Measurements from ENCODE around the gene SEZ6L2.
A peak's percentile ranks its signal among the peaks of the same experiment; 100 is the strongest.

SEZ6L2 gene

DNA sequence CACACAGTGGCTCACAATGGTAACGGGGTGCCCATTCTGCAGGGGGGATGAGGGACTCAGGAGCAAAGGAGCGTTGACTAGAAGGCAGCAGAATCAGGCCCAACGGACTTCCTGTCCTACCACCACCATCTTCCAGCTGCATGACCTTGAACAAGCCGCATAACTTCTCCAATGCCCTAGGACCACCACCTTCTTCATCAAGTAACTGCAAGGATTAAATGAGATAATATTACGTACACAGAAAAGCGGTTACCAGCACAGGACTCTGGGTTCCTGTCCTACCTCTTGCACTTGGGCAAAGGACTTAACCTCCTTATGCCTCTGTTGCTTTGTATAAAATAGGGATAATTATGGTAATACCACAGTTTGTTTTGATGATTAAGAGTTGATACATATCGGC is 5.6 kb upstream of the SEZ6L2 start:
- Mint-ChIP-seq H3K27ac (no peak overlapping the region), H3K4me1 (ENCODE audit: low read depth in 2 of 2) (peaks cover 4 to 6% of the 10 kb centered on the region in 2 donors), H3K36me3 (ENCODE audit: insufficient read depth) (peaks cover 4% of the 10 kb centered on the region), H3K27me3 (peaks cover 0 to 11% of the 10 kb centered on the region in 2 donors), H3K9me3 (no peaks in the 10 kb centered on the region), H3K4me3 (no peak overlapping the region)
- DNase-seq, result no peak
- ATAC-seq (replicated peaks), result no peak

DNA sequence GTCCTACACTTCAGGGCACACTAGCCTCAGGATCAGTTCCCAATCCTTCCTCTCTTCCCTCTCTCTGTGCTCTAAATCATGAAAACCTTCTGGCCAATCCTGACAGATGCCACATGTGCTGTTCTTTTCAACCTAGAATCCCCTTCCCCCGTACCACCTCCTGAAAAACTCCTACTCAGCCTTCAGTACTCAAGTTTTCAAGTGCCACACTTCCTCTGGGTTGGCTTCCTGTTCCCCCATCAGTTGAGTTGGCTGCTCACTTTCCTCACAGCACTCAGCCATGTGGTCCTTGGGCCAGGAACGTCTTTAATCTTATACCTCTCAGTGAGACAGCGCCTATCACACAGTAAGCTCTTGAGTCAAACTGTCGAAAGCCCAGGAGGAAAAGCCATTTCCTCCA is 4.2 kb upstream of the SEZ6L2 start:
- H3K4me1 Mint-ChIP-seq (ENCODE audit: low read depth in 2 of 2), result peaks cover 4 to 6% of the 10 kb centered on the region in 2 donors
- no peak overlapping the region for H3K4me3 Mint-ChIP-seq
- ATAC-seq (replicated peaks) (no peak), DNase-seq (no peak)
- peaks cover 4 to 17% of the 10 kb centered on the region in 2 donors for H3K27me3 Mint-ChIP-seq
- no peak overlapping the region for H3K27ac Mint-ChIP-seq
- H3K9me3 Mint-ChIP-seq, result no peaks in the 10 kb centered on the region
- H3K36me3 Mint-ChIP-seq (ENCODE audit: insufficient read depth), result peaks cover 4% of the 10 kb centered on the region

- peak overlapping the region; percentile 57 to 65 for H3K4me3 Mint-ChIP-seq
These were observed 2.2 kb upstream of the SEZ6L2 start for GRCh38 chr16:29901607-29901945.

DNA sequence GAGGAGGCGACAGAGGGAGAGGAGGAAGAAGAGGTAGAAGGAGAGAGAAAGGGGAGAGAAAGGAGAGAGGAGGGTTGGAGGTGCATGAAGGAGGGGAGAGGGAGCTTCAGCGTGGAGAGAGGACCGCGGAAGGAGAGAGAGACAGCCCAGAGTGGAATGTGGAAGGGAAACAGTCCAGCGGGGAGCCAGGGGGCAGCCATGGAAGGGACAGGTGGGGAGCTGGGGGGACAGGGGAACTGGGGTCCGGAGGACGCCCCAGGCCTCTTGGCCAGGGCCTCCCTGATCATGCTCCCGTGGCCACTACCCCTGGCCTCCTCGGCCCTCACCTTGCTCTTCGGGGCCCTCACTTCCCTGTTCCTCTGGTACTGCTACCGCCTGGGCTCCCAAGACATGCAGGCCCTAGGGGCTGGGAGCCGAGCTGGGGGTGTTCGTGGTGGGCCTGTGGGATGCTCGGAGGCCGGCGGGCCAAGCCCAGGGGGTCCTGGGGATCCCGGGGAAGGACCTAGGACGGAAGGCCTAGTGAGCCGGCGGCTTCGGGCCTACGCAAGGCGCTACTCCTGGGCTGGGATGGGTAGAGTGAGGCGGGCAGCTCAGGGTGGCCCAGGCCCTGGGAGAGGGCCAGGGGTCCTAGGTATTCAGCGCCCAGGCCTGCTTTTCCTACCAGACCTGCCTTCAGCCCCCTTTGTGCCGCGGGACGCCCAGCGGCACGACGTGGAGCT is 1.7 kb upstream of the SEZ6L2 start:
- Mint-ChIP-seq H3K27ac (no peak overlapping the region), H3K9me3 (no peaks in the 10 kb centered on the region), H3K27me3 (peaks cover 26 to 43% of the 10 kb centered on the region in 2 donors), H3K4me3 (peak overlapping the region; percentile 68 to 77), H3K36me3 (ENCODE audit: insufficient read depth) (no peaks in the 10 kb centered on the region), H3K4me1 (ENCODE audit: low read depth in 2 of 2) (peaks cover 4 to 6% of the 10 kb centered on the region in 2 donors)
- DNase-seq (no peak), ATAC-seq (replicated peaks) (no peak)

More at GRCh38 chr16:29901607-29901945, 2.2 kb upstream of the SEZ6L2 start:
- ATAC-seq (replicated peaks) (no peak), DNase-seq (no peak)
- Mint-ChIP-seq H3K27me3 (peaks cover 22 to 37% of the 10 kb centered on the region in 2 donors), H3K4me1 (ENCODE audit: low read depth in 2 of 2) (peaks cover 4 to 6% of the 10 kb centered on the region in 2 donors), H3K9me3 (no peaks in the 10 kb centered on the region), H3K36me3 (ENCODE audit: insufficient read depth) (no peaks in the 10 kb centered on the region), H3K27ac (no peak overlapping the region)

- H3K36me3 Mint-ChIP-seq (ENCODE audit: insufficient read depth), result no peaks in the 10 kb centered on the region
- ATAC-seq (replicated peaks) (peak; percentile 87), DNase-seq (peak in 1 of 3 experiments; percentile 5)
- no peaks in the 10 kb centered on the region for H3K9me3 Mint-ChIP-seq
- H3K27ac Mint-ChIP-seq, result no peak within 1 kb of the TSS
- H3K27me3 Mint-ChIP-seq, result peaks cover 33 to 50% of the 10 kb centered on the region in 2 donors
- H3K4me1 Mint-ChIP-seq (ENCODE audit: low read depth in 2 of 2), result peaks cover 4 to 6% of the 10 kb centered on the region in 2 donors
- H3K4me3 Mint-ChIP-seq, result peak within 1 kb of the TSS; percentile 68 to 77
These were observed 945 bp upstream of the SEZ6L2 start, which contains the start of gene ASPHD1 for GRCh38 chr16:29900102-29900887. TSS of gene ASPHD1 (plus strand) at chr16:29900488. CDS start at chr16:29900972, 484 bp downstream.

DNA sequence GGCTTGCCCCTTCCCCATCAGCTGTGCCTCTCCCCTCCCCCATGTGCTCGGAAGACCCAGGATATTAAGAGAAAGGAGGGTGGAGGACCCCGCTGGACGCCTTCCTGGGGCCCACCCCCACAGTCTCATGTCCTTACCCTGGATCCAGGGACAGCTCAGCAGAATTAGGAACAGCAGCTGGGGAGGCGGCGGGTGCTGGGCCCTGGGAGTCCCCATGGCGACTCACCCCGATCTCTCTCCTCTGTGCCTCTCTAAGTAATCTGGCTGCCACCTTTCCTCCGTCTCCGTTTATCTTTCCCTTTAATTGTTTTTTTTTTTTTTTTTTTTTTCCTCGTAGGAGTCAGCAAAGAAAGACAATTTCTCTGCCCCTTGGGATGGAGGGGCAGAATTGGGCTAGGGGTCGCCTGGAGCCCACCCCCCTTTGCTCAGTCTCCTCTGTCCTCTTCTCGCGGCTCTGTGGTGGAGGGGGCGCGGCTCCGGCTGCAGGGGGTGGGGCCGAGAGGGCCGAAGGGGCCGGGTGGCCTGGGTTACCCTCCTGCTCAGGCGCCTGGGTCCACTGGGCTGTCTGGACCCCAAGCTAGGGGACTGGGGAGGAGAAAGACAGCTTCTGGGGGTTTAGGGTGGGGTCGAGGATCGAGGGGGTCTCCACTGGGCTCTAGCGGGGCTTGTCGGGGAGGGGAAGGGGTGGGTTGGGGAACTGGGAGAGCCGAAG is 390 bp downstream of the SEZ6L2 start:
- Mint-ChIP-seq H3K4me3 (no peak overlapping the region), H3K27ac (no peak overlapping the region), H3K4me1 (ENCODE audit: low read depth in 2 of 2) (peaks cover 4 to 6% of the 10 kb centered on the region in 2 donors), H3K27me3 (peaks cover 36 to 64% of the 10 kb centered on the region in 2 donors), H3K9me3 (no peaks in the 10 kb centered on the region), H3K36me3 (ENCODE audit: insufficient read depth) (no peaks in the 10 kb centered on the region)
- ATAC-seq (replicated peaks), result no peak
- no peak for DNase-seq

DNA sequence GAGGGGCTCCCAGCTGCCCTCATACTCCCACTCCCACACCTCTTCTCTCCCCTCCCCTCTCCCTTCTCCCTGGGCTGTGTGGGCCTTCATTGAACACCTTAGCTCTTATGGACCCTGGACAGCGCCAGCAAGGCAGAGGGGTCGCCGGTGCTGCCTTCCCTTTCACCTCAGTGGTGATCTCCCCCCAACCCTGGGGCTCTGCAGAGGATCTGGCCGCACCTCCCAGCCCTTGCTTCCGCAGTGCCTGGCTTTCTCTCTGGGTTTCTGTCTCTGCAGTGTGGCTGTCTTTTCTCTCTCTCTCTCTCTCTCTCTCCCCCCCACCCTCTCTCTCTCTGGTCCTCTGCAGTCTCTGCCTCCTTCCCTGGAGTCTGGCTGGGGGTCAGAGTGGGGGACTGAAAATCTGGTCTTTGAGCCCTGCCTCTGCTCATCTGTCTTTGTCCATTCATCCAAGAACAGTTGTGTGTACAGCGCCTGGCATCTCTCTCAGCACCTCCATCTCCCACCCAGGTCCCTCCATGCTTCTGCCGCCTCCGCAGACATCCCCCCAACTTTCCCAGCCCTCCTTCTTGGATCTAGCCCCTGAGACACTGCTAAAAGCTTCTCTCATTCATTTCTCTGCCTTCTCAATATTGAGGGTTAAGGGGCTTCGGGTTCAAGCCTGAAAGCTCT is 1.1 kb downstream of the SEZ6L2 start:
- Mint-ChIP-seq H3K27me3 (peaks cover 36 to 64% of the 10 kb centered on the region in 2 donors), H3K4me3 (no peak overlapping the region), H3K36me3 (ENCODE audit: insufficient read depth) (no peaks in the 10 kb centered on the region), H3K27ac (no peak overlapping the region), H3K4me1 (ENCODE audit: low read depth in 2 of 2) (peaks cover 1 to 6% of the 10 kb centered on the region in 2 donors), H3K9me3 (no peaks in the 10 kb centered on the region)
- ATAC-seq (replicated peaks), result no peak
- no peak for DNase-seq

- Mint-ChIP-seq H3K36me3 (ENCODE audit: insufficient read depth) (no peaks in the 10 kb centered on the region), H3K4me3 (no peak overlapping the region), H3K4me1 (ENCODE audit: low read depth in 2 of 2) (peaks cover 1 to 6% of the 10 kb centered on the region in 2 donors), H3K27me3 (peaks cover 36 to 65% of the 10 kb centered on the region in 2 donors), H3K9me3 (no peaks in the 10 kb centered on the region), H3K27ac (no peak overlapping the region)
- DNase-seq, result no peak
- ATAC-seq (replicated peaks), result no peak
These were observed 2.0 kb downstream of the SEZ6L2 start for GRCh38 chr16:29897333-29897732.

DNA sequence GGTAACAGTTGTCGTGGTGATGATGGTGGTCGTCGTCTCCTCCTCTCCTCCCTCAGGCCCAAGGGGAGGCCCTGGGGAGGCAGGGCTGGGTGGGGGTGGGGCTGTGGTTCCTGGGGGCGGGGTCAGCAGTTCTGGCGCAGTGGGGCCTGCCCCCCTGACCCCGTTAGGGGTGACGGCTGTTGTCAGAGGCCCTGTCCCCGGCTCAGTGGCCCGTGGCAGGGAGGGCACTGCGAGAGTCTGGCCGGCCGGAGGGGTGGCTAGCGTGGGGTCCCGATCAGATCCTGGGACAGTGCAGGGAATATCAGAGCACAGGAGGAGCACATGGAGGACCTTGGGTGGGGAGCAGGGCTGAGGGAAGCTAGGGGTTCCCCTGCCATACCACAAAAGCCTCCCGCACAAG is 2.5 kb downstream of the SEZ6L2 start:
- no peak overlapping the region for H3K4me3 Mint-ChIP-seq
- H3K4me1 Mint-ChIP-seq (ENCODE audit: low read depth in 2 of 2), result peaks cover 1 to 6% of the 10 kb centered on the region in 2 donors
- no peak for DNase-seq
- H3K9me3 Mint-ChIP-seq, result no peaks in the 10 kb centered on the region
- ATAC-seq (replicated peaks), result no peak
- peaks cover 36 to 70% of the 10 kb centered on the region in 2 donors for H3K27me3 Mint-ChIP-seq
- H3K27ac Mint-ChIP-seq, result no peak overlapping the region
- no peaks in the 10 kb centered on the region for H3K36me3 Mint-ChIP-seq (ENCODE audit: insufficient read depth)

GRCh38 chr16:29894352-29894751 is 5.0 kb downstream of the SEZ6L2 start:
- no peaks in the 10 kb centered on the region for H3K4me1 Mint-ChIP-seq (ENCODE audit: low read depth in 2 of 2)
- no peaks in the 10 kb centered on the region for H3K9me3 Mint-ChIP-seq
- peaks cover 36 to 62% of the 10 kb centered on the region in 2 donors for H3K27me3 Mint-ChIP-seq

GRCh38 chr16:29893553-29893952 is 5.8 kb downstream of the SEZ6L2 start:
- H3K4me3 Mint-ChIP-seq, result no peak overlapping the region
- peaks cover 32 to 62% of the 10 kb centered on the region in 2 donors for H3K27me3 Mint-ChIP-seq
- H3K27ac Mint-ChIP-seq, result no peak overlapping the region
- no peak for DNase-seq
- no peaks in the 10 kb centered on the region for H3K36me3 Mint-ChIP-seq (ENCODE audit: insufficient read depth)
- no peaks in the 10 kb centered on the region for H3K4me1 Mint-ChIP-seq (ENCODE audit: low read depth in 2 of 2)
- H3K9me3 Mint-ChIP-seq, result no peaks in the 10 kb centered on the region
- no peak for ATAC-seq (replicated peaks)

More at GRCh38 chr16:29894352-29894751, 5.0 kb downstream of the SEZ6L2 start:
- no peak overlapping the region for H3K4me3 Mint-ChIP-seq
- H3K27ac Mint-ChIP-seq, result no peak overlapping the region
- no peak for ATAC-seq (replicated peaks)
- no peaks in the 10 kb centered on the region for H3K36me3 Mint-ChIP-seq (ENCODE audit: insufficient read depth)
- no peak for DNase-seq

DNA sequence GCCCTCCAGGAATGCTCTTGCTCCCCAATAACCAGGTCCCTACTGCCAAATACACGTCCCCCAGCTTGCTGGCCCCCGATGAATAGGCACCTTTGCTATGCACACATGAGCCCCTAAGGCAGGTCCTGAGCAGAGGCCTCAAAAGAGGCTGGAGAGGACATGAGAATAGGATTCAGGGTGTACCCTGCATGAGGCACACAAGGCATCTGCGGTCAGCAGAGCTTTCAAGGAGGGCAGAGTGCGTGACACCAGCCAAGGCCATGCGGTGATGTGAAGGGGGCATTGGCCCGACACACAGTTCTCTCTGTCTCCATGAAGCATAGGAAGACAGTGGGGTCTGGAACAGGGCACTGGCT is 6.9 kb downstream of the SEZ6L2 start:
- no peak overlapping the region for H3K4me3 Mint-ChIP-seq
- no peaks in the 10 kb centered on the region for H3K9me3 Mint-ChIP-seq
- H3K27ac Mint-ChIP-seq, result no peak overlapping the region
- DNase-seq (no peak), ATAC-seq (replicated peaks) (no peak)
- H3K4me1 Mint-ChIP-seq (ENCODE audit: low read depth in 2 of 2), result no peaks in the 10 kb centered on the region
- H3K36me3 Mint-ChIP-seq (ENCODE audit: insufficient read depth), result no peaks in the 10 kb centered on the region
- H3K27me3 Mint-ChIP-seq, result peaks cover 21 to 54% of the 10 kb centered on the region in 2 donors
